ENCODE data around the gene RASEF.

RASEF gene

DNA sequence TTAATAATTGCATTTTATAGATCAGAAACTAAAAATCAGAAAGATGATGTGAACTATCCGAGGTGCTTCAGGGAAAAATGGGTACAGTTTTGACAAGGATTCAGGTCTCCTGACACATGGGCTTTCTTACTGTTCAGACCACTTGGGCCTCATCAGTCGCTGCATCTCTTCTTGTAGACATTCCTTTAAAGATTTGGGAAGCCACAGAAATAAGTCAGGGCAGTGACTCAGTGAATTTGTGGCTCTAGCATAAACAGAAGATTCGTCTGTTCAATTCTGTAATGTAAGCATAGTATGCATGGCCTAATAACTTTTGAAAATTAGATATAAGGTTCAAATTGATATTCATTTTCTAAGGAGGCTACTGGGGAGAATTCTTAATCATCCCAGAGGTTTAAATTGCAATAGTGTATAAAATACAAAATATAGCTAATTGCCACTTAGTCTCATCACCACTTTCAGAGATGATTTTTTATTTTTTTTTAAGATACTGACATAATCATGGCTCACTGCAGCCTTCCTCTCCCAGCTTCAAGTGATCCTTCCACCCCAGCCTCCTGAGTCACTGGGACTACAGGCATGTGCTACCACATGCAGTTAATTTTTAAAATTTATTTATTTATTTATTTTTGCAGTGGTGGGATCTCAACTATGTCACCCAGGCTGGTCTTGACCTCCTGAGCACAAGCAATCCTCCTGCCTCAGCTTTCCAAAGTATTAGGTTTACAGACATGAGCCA is 48.9 kb downstream of the RASEF start:
- DNase-seq (ENCODE audit: low read depth), result peak; percentile 72
- H3K4me3 ChIP-seq (ENCODE audit: low read depth, low read length), result no peak overlapping the region
- TF ChIP-seq CTCF (conservative IDR thresholded peaks at IDR 0.05; ENCODE audit: low read depth, low read length), result no peak

GRCh38 chr9:83012922-83013838 is 49.8 kb downstream of the RASEF start:
- TF ChIP-seq CTCF (conservative IDR thresholded peaks at IDR 0.05; ENCODE audit: low read depth, low read length), result no peak
- peak; percentile 56 for DNase-seq (ENCODE audit: low read depth)

GRCh38 chr9:83012168-83012921 is 50.6 kb downstream of the RASEF start:
- peak; percentile 26 for DNase-seq (ENCODE audit: low read depth)
- H3K4me3 ChIP-seq (ENCODE audit: low read depth, low read length), result no peak overlapping the region
- no peak for TF ChIP-seq CTCF (conservative IDR thresholded peaks at IDR 0.05; ENCODE audit: low read depth, low read length)

More at GRCh38 chr9:83012922-83013838, 49.8 kb downstream of the RASEF start:
- H3K4me3 ChIP-seq (ENCODE audit: low read depth, low read length), result no peak overlapping the region

DNA sequence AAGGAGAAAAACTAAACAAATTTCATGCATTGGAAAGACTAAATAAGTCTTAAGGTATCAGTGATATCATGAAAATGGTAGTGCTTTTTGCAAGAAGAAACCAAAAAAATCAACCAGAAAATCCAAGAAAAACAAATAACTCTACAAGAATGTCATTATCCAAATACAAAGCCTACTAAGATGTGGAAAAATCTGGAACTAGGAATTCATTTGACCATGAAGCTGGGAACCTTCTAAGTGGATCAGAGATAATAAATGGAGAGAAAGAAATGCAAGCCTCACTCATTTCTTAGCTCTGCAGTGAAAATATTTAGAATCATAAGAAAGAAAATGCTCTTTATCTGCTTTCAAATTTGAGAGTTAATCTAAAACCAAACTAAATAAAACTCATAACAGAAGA is 51.3 kb downstream of the RASEF start:
- DNase-seq (ENCODE audit: low read depth), result no peak
- no peak overlapping the region for H3K4me3 ChIP-seq (ENCODE audit: low read depth, low read length)
- TF ChIP-seq CTCF (conservative IDR thresholded peaks at IDR 0.05; ENCODE audit: low read depth, low read length), result no peak

DNA sequence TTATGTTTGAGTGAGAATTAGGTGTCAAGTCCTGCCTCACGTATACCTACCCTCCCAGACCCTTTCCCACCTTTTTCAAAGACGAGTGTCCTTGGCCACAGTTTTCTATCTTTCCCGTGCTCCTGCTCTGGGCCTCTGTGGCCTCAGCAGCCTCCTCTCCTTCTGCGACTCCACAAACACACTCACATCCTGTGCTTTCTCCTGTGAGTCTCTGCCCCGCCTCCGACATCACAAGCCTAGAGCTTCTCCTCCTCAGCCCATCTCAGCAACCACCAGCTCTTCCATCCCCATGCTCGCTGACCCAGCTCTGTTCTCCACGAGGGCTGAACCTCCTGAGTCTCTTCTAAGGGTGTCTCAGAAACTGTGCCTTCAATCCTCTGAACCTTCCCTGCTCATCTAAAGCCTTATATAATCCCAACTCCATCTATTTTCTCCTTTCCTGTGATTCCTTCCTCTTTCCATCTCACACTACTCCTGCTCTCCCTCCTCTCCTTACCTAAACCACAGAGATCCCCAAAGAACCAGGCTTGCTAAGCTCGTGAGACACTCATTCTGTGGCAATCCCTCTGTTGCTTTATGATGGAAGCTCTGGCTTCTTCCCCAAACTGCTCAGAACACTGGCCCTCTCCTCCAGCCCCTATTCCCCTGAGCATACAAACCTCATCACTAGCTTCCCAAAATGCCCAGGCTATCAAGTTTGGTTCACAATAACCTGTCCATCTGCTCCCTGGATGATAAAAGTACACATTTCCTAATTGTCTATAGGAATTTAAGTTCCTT is 55.2 kb downstream of the RASEF start:
- no peak overlapping the region for H3K4me3 ChIP-seq (ENCODE audit: low read depth, low read length)
- no peak for DNase-seq (ENCODE audit: low read depth)
- TF ChIP-seq CTCF (conservative IDR thresholded peaks at IDR 0.05; ENCODE audit: low read depth, low read length), result no peak

DNA sequence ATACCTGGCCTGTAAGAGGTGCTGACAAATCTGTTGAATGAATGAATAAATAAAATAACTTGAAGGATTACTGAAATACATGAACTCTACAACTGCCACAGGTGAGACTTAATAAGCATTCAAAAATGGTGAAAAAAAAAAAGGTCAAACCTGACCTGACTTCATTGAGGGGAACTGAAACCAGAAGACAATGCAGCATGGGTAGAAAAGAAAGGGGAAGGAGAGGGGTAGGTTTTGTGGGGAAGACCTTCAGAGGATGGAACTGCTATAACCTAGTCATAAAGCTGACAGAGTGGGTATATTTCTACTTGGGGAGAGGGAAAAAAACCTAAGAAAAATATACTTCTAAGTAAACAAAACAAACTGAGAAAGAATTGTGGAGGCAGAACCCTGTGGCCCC is 56.6 kb downstream of the RASEF start:
- TF ChIP-seq CTCF (conservative IDR thresholded peaks at IDR 0.05; ENCODE audit: low read depth, low read length), result no peak
- H3K4me3 ChIP-seq (ENCODE audit: low read depth, low read length), result no peak overlapping the region
- DNase-seq (ENCODE audit: low read depth), result no peak

Data from choroid plexus epithelial cell (primary cell).